ENCODE data around the gene CCDC187. TPM values are rescaled to one million over a fixed set of nuclear protein-coding genes. Genes with fewer than 3 reads are reported as not detected.
"Not testable (repeated sequence)": the region's sequence is repeated elsewhere in the genome, so short reads cannot be mapped to it uniquely, and the experiment has no call there.

CCDC187 gene
- polyA plus RNA-seq, 3 donors = 0.03 to 0.18 TPM; not detected in 1

- H3K27ac ChIP-seq (ENCODE audit: low read depth, low read length) = no peak overlapping the region
- 83 to 92% (median 90%) methylated on average over 13 to 14 of the region's 14 CpGs for WGBS, 3 donors
Observed at GRCh38 chr9:136330406-136330990, 26.6 kb upstream of the CCDC187 start.

GRCh38 chr9:136329636-136330405 lies 25.9 kb upstream of the CCDC187 start:
- H3K27ac ChIP-seq (ENCODE audit: low read depth, low read length) = no peak overlapping the region
- WGBS, 3 donors = 87 to 92% (median 90%) methylated on average over 22 to 23 of the region's 23 CpGs

GRCh38 chr9:136329211-136329627 lies 25.3 kb upstream of the CCDC187 start:
- H3K27ac ChIP-seq (ENCODE audit: low read depth, low read length) = no peak overlapping the region
- 72 to 85% (median 73%) methylated on average over 18 to 19 of the region's 19 CpGs for WGBS, 3 donors

- 27 to 63% (median 32%) methylated on average over 15 of the region's 15 CpGs for WGBS, 3 donors
- H3K27ac ChIP-seq (ENCODE audit: low read depth, low read length) = no peak overlapping the region
Observed at GRCh38 chr9:136328622-136329041, 24.7 kb upstream of the CCDC187 start.

- 22 to 39% (median 24%) methylated on average over 11 to 13 of the region's 13 CpGs for WGBS, 3 donors
Observed at GRCh38 chr9:136328011-136328621, 24.2 kb upstream of the CCDC187 start.

GRCh38 chr9:136327304-136327974 lies 23.5 kb upstream of the CCDC187 start, which contains the start of gene GPSM1:
GPSM1 (plus strand) TSS chr9:136327539; CDS start chr9:136327696, 157 bp downstream.
- no peak within 1 kb of the TSS for H3K27ac ChIP-seq (ENCODE audit: low read depth, low read length)
- 0 to 1% (median 1%) methylated on average over 12 to 79 of the region's 88 CpGs for WGBS, 3 donors

More at GRCh38 chr9:136328011-136328621, 24.2 kb upstream of the CCDC187 start:
- H3K27ac ChIP-seq (ENCODE audit: low read depth, low read length) = no peak overlapping the region

- no peak overlapping the region for H3K27ac ChIP-seq (ENCODE audit: low read depth, low read length)
- WGBS, 3 donors = 23 to 53% (median 25%) methylated on average over 14 to 17 of the region's 17 CpGs
Observed at GRCh38 chr9:136326761-136327303, 22.9 kb upstream of the CCDC187 start.

GRCh38 chr9:136326061-136326760 lies 22.3 kb upstream of the CCDC187 start:
- H3K27ac ChIP-seq (ENCODE audit: low read depth, low read length) = no peak overlapping the region
- WGBS, 3 donors = 29 to 67% (median 36%) methylated on average over 26 to 28 of the region's 28 CpGs

- no peak overlapping the region for H3K27ac ChIP-seq (ENCODE audit: low read depth, low read length)
- WGBS, 3 donors = 90 to 92% (median 92%) methylated on average over 13 of the region's 13 CpGs
Observed at GRCh38 chr9:136325358-136325757, 21.5 kb upstream of the CCDC187 start.

- no peak overlapping the region for H3K27ac ChIP-seq (ENCODE audit: low read depth, low read length)
Observed at GRCh38 chr9:136324501-136325300, 20.8 kb upstream of the CCDC187 start.

GRCh38 chr9:136323371-136323789 lies 19.5 kb upstream of the CCDC187 start:
- no peak overlapping the region for H3K27ac ChIP-seq (ENCODE audit: low read depth, low read length)
- WGBS, 3 donors = 68 to 84% (median 82%) methylated on average over 17 of the region's 17 CpGs

More at GRCh38 chr9:136324501-136325300, 20.8 kb upstream of the CCDC187 start:
- WGBS, 3 donors = 66 to 75% (median 69%) methylated on average over 24 of the region's 24 CpGs

- H3K27ac ChIP-seq (ENCODE audit: low read depth, low read length) = no peak overlapping the region
Observed at GRCh38 chr9:136322756-136323330, 18.9 kb upstream of the CCDC187 start.

GRCh38 chr9:136321561-136321960 lies 17.7 kb upstream of the CCDC187 start:
- H3K27ac ChIP-seq (ENCODE audit: low read depth, low read length) = no peak overlapping the region
- WGBS, 3 donors = 83 to 91% (median 87%) methylated on average over 19 of the region's 19 CpGs

More at GRCh38 chr9:136322756-136323330, 18.9 kb upstream of the CCDC187 start:
- 73 to 78% (median 75%) methylated on average over 23 of the region's 23 CpGs for whole genome bisulfite sequencing, 3 donors

GRCh38 chr9:136320972-136321371 lies 17.1 kb upstream of the CCDC187 start:
- not testable (repeated sequence) for H3K27ac ChIP-seq (ENCODE audit: low read depth, low read length)

- not testable (repeated sequence) for H3K27ac ChIP-seq (ENCODE audit: low read depth, low read length)
- 85 to 97% (median 94%) methylated on average over 3 of the region's 3 CpGs for WGBS, 3 donors
Observed at GRCh38 chr9:136319955-136320354, 16.1 kb upstream of the CCDC187 start.

GRCh38 chr9:136319244-136319643 lies 15.3 kb upstream of the CCDC187 start:
- WGBS, 3 donors = 96 to 98% (median 96%) methylated on average over 14 of the region's 14 CpGs
- not testable (repeated sequence) for H3K27ac ChIP-seq (ENCODE audit: low read depth, low read length)

GRCh38 chr9:136318776-136319241 lies 14.9 kb upstream of the CCDC187 start:
- H3K27ac ChIP-seq (ENCODE audit: low read depth, low read length) = no peak overlapping the region
- WGBS, 3 donors = 87 to 90% (median 88%) methylated on average over 16 of the region's 16 CpGs

Data from adipose tissue (tissue), 3 donors.